HEK293T (cell line): ENCODE data around the gene PTPRD.

Source experiments
- BHLHE40 ChIP-seq: fragments of 450-650 bp; IDR thresholded peaks from 2 replicates; pipeline ENCODE4 v1.6.1; 2016; ENCODE audit warnings: mild to moderate bottlenecking, moderate library complexity, borderline replicate concordance
- CTBP1 ChIP-seq: fragments of 450-650 bp; IDR thresholded peaks from 2 replicates; pipeline ENCODE4 v1.6.1; 2016; ENCODE audit warnings: borderline replicate concordance
- FOXK2 ChIP-seq: fragments of 450-650 bp; IDR thresholded peaks from 2 replicates; pipeline ENCODE4 v1.6.1; 2016; ENCODE audit warnings: mild to moderate bottlenecking
- FOXM1 ChIP-seq: fragments of 450-650 bp; IDR thresholded peaks from 2 replicates; pipeline ENCODE4 v1.6.1; 2017; ENCODE audit warnings: mild to moderate bottlenecking, borderline replicate concordance
- NFRKB ChIP-seq: fragments of 450-650 bp; IDR thresholded peaks from 2 replicates; pipeline ENCODE4 v1.6.1; 2016; ENCODE audit warnings: mild to moderate bottlenecking, moderate library complexity
- PKNOX1 ChIP-seq: fragments of 450-650 bp; IDR thresholded peaks from 2 replicates; pipeline ENCODE4 v1.6.1; 2016
- SP1 ChIP-seq: fragments of 450-650 bp; IDR thresholded peaks from 2 replicates; pipeline ENCODE4 v1.6.1; 2017
- ZNF384 ChIP-seq: fragments of 450-650 bp; IDR thresholded peaks from 2 replicates; pipeline ENCODE4 v1.6.1; 2016

- TF ChIP-seq SP1 (no peak), BHLHE40 (no peak), ZNF384 (no peak), PKNOX1 (no peak), NFRKB (no peak), CTBP1 (no peak), FOXK2 (no peak), FOXM1 (no peak)
These were observed 1510.5 kb downstream of the PTPRD start for GRCh38 chr9:9102295-9102694.
